ENCODE data around the gene GJB3. TPM values are rescaled to one million over a fixed set of nuclear protein-coding genes. Genes with fewer than 3 reads are reported as not detected.

The GJB3 gene
- total RNA-seq, 1 experiment from 2014 or later, result 0.96 TPM

- Histone ChIP-seq H4K20me1 (ENCODE audit: control insufficient read depth, insufficient read depth, insufficient read length) (no peaks in the 10 kb centered on the region), H3K79me2 (ENCODE audit: insufficient read depth, low read length) (no peaks in the 10 kb centered on the region), H3K23ac (ENCODE audit: insufficient read length, low read depth, low read length) (no peak overlapping the region), H4K8ac (replicated peaks; ENCODE audit: insufficient read length, low read depth, low read length) (no peak overlapping the region), H3K4me1 (ENCODE audit: insufficient read depth, low read length) (peaks cover 6% of the 10 kb centered on the region; the same call in 1 of the 2 replicates), H3K18ac (ENCODE audit: insufficient read length, low read depth, low read length) (no peak overlapping the region), H3K14ac (ENCODE audit: insufficient read depth, low read length) (no peak overlapping the region), H2BK12ac (ENCODE audit: insufficient read length, low read depth, low read length) (no peak overlapping the region), H3K27ac (ENCODE audit: insufficient read length, low read depth, low read length) (no peak overlapping the region), H2BK5ac (ENCODE audit: insufficient read length, low read length) (no peak overlapping the region), H3K27me3 (ENCODE audit: insufficient read depth, low read length) (no peaks in the 10 kb centered on the region), H2BK120ac (ENCODE audit: low read depth, low read length, poor library complexity, severe bottlenecking) (no peak overlapping the region), H3K4me2 (ENCODE audit: insufficient read depth, insufficient read length, low read length) (no peak overlapping the region), H2BK20ac (ENCODE audit: low read depth, low read length, poor library complexity, severe bottlenecking) (no peak overlapping the region), H3K79me1 (ENCODE audit: insufficient read depth, low read depth, low read length, poor library complexity, severe bottlenecking) (no peaks in the 10 kb centered on the region), H3K9ac (ENCODE audit: extremely low read depth, insufficient read length, low read length) (no peak overlapping the region), H3K56ac (ENCODE audit: insufficient read length, low read depth, low read length) (no peak overlapping the region), H2BK15ac (ENCODE audit: low read depth, low read length) (no peak overlapping the region), H3T11ph (ENCODE audit: low read length) (no peak overlapping the region), H3K4ac (ENCODE audit: low read depth, low read length) (no peak overlapping the region), H4K91ac (ENCODE audit: insufficient read length, low read depth, low read length) (no peak overlapping the region), H2AFZ (ENCODE audit: low read length) (no peak overlapping the region), H4K5ac (ENCODE audit: insufficient read length, low read depth, low read length) (no peak overlapping the region), H3K9me3 (ENCODE audit: control insufficient read depth, low read depth, low read length) (no peaks in the 10 kb centered on the region), H3K23me2 (ENCODE audit: insufficient read length, low read depth, low read length, poor library complexity, severe bottlenecking) (no peaks in the 10 kb centered on the region), H2AK5ac (ENCODE audit: insufficient read length, low read length) (no peak overlapping the region)
- TF ChIP-seq, protein P1, sequence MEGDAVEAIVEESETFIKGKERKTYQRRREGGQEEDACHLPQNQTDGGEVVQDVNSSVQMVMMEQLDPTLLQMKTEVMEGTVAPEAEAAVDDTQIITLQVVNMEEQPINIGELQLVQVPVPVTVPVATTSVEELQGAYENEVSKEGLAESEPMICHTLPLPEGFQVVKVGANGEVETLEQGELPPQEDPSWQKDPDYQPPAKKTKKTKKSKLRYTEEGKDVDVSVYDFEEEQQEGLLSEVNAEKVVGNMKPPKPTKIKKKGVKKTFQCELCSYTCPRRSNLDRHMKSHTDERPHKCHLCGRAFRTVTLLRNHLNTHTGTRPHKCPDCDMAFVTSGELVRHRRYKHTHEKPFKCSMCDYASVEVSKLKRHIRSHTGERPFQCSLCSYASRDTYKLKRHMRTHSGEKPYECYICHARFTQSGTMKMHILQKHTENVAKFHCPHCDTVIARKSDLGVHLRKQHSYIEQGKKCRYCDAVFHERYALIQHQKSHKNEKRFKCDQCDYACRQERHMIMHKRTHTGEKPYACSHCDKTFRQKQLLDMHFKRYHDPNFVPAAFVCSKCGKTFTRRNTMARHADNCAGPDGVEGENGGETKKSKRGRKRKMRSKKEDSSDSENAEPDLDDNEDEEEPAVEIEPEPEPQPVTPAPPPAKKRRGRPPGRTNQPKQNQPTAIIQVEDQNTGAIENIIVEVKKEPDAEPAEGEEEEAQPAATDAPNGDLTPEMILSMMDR (conservative IDR thresholded peaks at IDR 0.05), result no peak
- peak overlapping the region in 1 of 3 experiments; percentile 26; a peak in 3 of 7 replicates for H3K27ac Mint-ChIP-seq
- H3K4me3 Mint-ChIP-seq, result peak overlapping the region; percentile 29 to 43; a peak in 4 of 5 replicates
- peaks cover 22 to 24% of the 10 kb centered on the region in 2 experiments for H3K4me1 Mint-ChIP-seq
- no peaks in the 10 kb centered on the region; the same call in none of the 2 replicates for H3K27me3 Mint-ChIP-seq (ENCODE audit: low read depth)
- peak; percentile 79 for DNase-seq
- H3K36me3 Mint-ChIP-seq (ENCODE audit: insufficient read depth in 1 of 3, low read depth in 3 of 3), result no peaks in the 10 kb centered on the region; a peak in 1 of 7 replicates
- no peaks in the 10 kb centered on the region; a peak in 1 of 5 replicates for H3K9me3 Mint-ChIP-seq
- WGBS (ENCODE audit: extremely low coverage, insufficient read length, low lambda C conversion rate), result no CpG with 5 or more reads among the region's 8 CpGs
These were observed 17.8 kb upstream of the GJB3 start for GRCh38 chr1:34763142-34763781.
